ENCODE measurements around the gene SEM1. TPM values are rescaled to one million over a fixed set of nuclear protein-coding genes. Genes with fewer than 3 reads are reported as not detected.

SEM1 gene
- total RNA-seq, 1 experiment from 2014 or later = 79.9 TPM

DNA sequence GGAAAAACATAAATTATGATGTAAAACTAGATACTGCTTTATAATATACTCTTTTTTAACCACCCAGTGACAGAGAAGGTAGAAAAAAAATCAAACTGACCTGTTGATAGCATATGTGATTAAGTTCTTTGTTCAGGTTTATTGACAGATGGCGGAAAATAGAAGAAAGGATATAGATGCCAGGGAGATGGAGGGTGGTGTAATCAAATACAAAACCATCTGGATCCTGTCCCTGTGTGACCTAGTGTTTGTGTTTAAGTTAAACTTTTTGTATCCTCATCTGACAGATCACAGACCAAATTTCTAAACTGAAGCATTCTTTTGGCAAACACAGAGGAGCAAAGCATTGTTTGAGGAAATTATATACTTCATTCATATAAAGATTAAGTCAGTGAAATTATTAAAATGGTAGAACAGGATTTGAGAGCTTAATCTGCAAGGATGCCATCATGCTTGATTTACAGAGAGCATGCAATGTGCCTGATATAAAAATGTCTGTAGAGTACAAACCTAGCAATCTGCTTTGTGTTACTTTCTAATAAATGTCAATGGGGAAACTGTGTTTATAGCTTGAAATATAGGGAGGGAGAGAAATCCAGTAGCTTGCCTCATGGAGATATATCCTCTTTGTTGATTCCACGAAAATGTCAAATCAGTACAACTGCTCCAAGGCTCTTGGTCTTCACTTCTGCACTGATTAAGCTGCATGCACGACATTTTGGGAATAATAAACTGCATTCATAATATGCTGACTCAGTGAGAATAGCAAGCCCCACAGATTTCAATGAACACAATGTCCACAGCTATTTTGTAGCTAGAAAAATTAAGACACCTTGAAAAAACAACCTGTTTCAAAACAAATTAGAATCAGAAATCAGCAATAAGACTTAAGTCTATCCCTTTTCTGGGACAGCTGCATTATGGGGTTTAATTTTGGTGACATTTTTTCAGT is 39.0 kb downstream of the SEM1 start:
- Histone ChIP-seq H2BK120ac (ENCODE audit: low read depth, low read length, poor library complexity, severe bottlenecking) (no peak overlapping the region), H3K27me3 (ENCODE audit: insufficient read depth, low read length) (no peaks in the 10 kb centered on the region), H4K8ac (replicated peaks; ENCODE audit: insufficient read length, low read depth, low read length) (no peak overlapping the region), H3K4me2 (ENCODE audit: insufficient read depth, insufficient read length, low read length) (no peak overlapping the region), H3K4me1 (ENCODE audit: insufficient read depth, low read length) (no peaks in the 10 kb centered on the region), H3K14ac (ENCODE audit: insufficient read depth, low read length) (no peak overlapping the region), H3K56ac (ENCODE audit: insufficient read length, low read depth, low read length) (no peak overlapping the region), H4K91ac (ENCODE audit: insufficient read length, low read depth, low read length) (no peak overlapping the region), H3K79me2 (ENCODE audit: insufficient read depth, low read length) (no peaks in the 10 kb centered on the region), H2BK12ac (ENCODE audit: insufficient read length, low read depth, low read length) (no peak overlapping the region), H3K9ac (ENCODE audit: extremely low read depth, insufficient read length, low read length) (no peak overlapping the region), H4K5ac (ENCODE audit: insufficient read length, low read depth, low read length) (no peak overlapping the region), H2AFZ (ENCODE audit: low read length) (no peak overlapping the region), H4K20me1 (ENCODE audit: control insufficient read depth, insufficient read depth, insufficient read length) (no peaks in the 10 kb centered on the region), H2AK5ac (ENCODE audit: insufficient read length, low read length) (no peak overlapping the region), H3K18ac (ENCODE audit: insufficient read length, low read depth, low read length) (no peak overlapping the region), H3K27ac (ENCODE audit: insufficient read length, low read depth, low read length) (no peak overlapping the region), H3K23me2 (ENCODE audit: insufficient read length, low read depth, low read length, poor library complexity, severe bottlenecking) (no peaks in the 10 kb centered on the region), H3K9me3 (ENCODE audit: control insufficient read depth, low read depth, low read length) (no peaks in the 10 kb centered on the region), H2BK15ac (ENCODE audit: low read depth, low read length) (no peak overlapping the region), H3K79me1 (ENCODE audit: insufficient read depth, low read depth, low read length, poor library complexity, severe bottlenecking) (no peaks in the 10 kb centered on the region), H3K23ac (ENCODE audit: insufficient read length, low read depth, low read length) (no peak overlapping the region), H2BK20ac (ENCODE audit: low read depth, low read length, poor library complexity, severe bottlenecking) (no peak overlapping the region), H2BK5ac (ENCODE audit: insufficient read length, low read length) (no peak overlapping the region), H3T11ph (ENCODE audit: low read length) (no peak overlapping the region), H3K4ac (ENCODE audit: low read depth, low read length) (no peak overlapping the region)
- DNase-seq = no peak
- H3K27me3 Mint-ChIP-seq (ENCODE audit: low read depth) = no peaks in the 10 kb centered on the region
- H3K9me3 Mint-ChIP-seq = no peaks in the 10 kb centered on the region
- H3K36me3 Mint-ChIP-seq (ENCODE audit: insufficient read depth in 1 of 3, low read depth in 3 of 3) = peaks cover 0 to 3% (median 0%) of the 10 kb centered on the region in 3 experiments; a peak in 2 of 7 replicates
- no peak for TF ChIP-seq CTCF (conservative IDR thresholded peaks at IDR 0.05)
- H3K4me3 Mint-ChIP-seq = no peak overlapping the region
- whole genome bisulfite sequencing (ENCODE audit: extremely low coverage, insufficient read length, low lambda C conversion rate) = no CpG with 5 or more reads among the region's 3 CpGs
- no peak overlapping the region for H3K27ac Mint-ChIP-seq
- no peaks in the 10 kb centered on the region for H3K4me1 Mint-ChIP-seq

Data from H9 (cell line).